Omental fat pad (tissue), 4 donors: Measurements from ENCODE around the gene DLG1. TPM values are rescaled to one million over a fixed set of nuclear protein-coding genes. Genes with fewer than 3 reads are reported as not detected.

ENCODE experiments used
- ATAC-seq: fragments of 150-250 bp; one replicate; pipeline ENCODE4 v1.9.1; 2016; ENCODE audit warnings: mild to moderate bottlenecking, moderate library complexity; ENCODE audit not compliant: low FRiP score
- DNase-seq: peaks from one replicate; pipeline ENCODE4 v3.0.0-alpha.2; 2019; ENCODE audit warnings: low spot score
- CTCF ChIP-seq, 3 donors: fragments of 450-650 bp; IDR thresholded peaks; one replicate each; pipeline ENCODE4 v1.5.1; 2016 to 2017; ENCODE audit warnings: antibody characterized with exemption in 3 of 3, mild to moderate bottlenecking in 3 of 3, moderate library complexity in 2 of 3
- total RNA-seq, 4 donors: library from RNA; depleted of rRNA; stranded (reverse); fragments of >200 nt; gene quantifications; one replicate each; pipeline ENCODE4 v1.1.0, GENCODE V29; 2016

Gene DLG1
- total RNA-seq, 4 donors from 2014 or later: 47.1 to 65.4 (median 60.2) TPM

DNA sequence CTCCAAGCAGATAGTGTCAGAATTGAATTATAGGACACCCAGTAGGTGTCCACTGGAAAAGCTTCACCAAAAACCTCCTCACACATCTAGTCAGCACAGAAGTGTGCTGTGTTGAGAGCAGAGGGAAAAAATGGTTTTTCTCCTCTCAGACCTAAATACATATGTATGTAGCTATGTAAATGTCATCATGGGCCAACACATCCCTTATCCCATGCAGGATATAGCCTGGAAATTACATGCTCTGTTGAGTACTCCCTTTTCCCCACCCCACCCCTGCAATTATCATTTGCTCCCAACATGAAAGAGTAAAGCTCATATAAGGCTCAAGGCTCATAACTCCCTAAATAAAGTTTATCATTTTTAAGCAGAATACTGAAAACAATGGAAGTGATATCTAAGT, 35.7 kb downstream of the DLG1 start:
- TF ChIP-seq CTCF (IDR thresholded peaks at IDR 0.05): no peak
- DNase-seq (no peak), ATAC-seq (no peak)

DNA sequence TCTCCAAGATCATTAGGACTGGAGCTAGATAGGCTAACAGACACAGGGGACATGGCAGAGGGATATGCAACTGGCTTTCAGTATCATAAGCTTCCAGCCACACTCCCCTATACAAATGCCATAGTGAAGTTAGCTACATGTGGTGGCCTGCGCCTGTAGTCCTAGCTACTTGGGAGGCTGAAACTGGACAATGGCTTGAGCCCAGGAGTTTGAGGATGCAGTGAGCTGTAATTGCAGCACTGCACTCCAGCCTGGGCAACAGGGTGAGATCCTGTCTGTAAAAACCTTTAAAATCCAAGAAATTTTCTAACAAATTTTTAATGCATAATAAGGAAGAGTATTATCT, 37.3 kb downstream of the DLG1 start:
- TF ChIP-seq CTCF (IDR thresholded peaks at IDR 0.05): no peak
- ATAC-seq (no peak), DNase-seq (no peak)

DNA sequence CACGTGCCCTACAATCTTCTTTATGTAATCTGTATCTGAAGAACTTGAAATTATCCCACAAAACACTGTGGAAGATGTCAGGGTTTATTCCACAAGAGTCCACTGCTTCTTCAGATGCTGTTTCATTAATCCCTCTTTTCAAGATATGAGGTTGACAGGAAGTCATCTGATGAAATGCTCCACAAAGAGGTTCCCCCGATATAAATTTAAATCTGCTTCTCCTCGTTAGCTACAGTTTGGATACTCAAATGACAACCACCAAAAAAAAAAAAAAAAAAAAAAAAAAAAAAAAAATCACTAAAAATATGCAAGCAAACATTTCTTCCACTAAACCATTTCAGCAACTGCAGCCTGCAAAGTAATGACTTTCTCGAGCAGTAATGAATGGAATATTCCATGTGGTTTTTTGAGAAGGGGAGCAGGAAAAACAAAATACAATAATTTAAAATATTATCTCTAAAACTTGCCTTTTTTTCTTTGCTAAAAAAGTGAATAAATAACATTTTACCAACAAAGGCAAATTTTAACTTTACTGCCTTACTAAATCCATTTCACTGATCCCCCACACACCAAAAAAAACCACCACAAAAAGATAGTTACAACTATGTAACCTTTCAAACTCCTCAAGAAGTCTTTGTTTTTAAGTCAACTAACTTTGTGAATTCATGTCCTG, 37.8 kb downstream of the DLG1 start:
- ATAC-seq: no peak
- TF ChIP-seq CTCF (IDR thresholded peaks at IDR 0.05): no peak
- DNase-seq: no peak

DNA sequence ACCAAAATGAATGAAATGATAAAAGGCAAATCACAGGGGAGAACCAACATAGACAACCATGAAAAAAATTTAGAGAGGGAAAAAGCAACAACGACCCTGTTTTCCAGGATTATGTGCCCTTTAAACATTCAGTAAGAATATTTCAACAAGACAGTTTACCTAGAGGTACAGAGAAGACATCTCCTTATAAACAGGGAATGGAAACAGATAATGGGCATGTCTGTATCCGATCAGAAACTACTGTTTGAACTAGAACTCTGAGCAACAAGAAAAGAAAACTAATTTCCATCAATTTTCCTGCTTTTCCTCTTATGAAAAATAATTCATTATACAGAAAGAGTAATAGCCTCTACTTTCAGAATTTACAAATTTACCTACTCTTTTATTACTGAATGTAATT, 39.3 kb downstream of the DLG1 start:
- DNase-seq (no peak), ATAC-seq (no peak)
- TF ChIP-seq CTCF (IDR thresholded peaks at IDR 0.05): no peak

DNA sequence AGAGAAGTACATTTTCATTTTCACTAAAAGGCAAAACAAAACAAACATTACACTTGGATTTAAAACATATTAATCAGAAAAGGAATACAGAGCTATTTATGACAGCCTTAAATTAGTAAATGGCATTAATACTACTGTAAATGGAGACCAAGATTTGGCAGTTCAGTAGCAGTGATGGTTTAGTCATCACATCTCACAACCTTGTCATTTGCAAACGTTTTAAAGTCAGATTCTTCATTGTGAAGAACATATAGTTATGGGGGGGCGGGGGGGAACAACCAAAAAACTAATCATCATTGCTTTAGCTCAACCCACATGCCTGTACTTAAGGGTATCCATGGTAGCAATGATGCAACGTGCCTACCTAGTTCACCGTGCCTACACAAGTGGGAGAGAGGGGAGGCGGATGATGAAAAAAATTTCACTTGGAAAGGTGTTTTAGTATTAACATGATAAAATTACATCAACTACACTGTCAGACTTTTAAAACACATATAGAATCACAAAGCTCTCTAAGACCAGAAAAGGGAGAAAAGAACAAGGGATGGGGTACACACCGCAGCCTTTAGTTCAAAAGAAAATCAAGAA, 40.1 kb downstream of the DLG1 start:
- ATAC-seq (no peak), DNase-seq (no peak)
- TF ChIP-seq CTCF (IDR thresholded peaks at IDR 0.05): no peak

GRCh38 chr3:197257711-197258110, 40.7 kb downstream of the DLG1 start:
- no peak for TF ChIP-seq CTCF (IDR thresholded peaks at IDR 0.05)
- ATAC-seq (no peak), DNase-seq (no peak)

DNA sequence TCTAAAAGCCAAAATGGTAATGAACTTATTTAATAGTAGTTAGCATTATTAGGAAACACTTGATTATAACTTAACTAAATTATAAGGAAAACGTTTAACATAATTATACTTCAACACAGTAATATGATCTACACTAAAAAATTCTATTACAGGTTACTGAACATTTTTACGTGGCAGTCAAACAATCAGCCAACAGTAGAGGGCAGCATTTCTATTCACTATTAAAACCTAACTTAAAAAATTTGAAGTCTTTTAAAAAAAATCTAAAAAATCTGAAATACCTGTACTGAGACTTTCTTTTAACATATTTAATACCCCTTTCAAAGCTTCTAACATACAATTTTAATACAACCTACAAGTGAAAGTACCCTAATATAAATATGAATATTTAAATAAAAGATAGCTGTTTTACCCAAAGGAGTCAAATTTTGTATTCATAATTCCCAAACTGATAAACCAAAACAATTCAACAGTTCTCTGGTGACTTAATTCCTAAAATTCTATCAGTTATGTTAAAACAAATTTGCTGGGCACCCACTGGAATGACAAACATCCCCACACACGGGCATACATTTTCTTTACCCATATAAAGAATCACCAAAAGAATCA, 41.5 kb downstream of the DLG1 start:
- no peak for ATAC-seq
- TF ChIP-seq CTCF (IDR thresholded peaks at IDR 0.05): no peak
- DNase-seq: no peak
